Measurements from ENCODE around the gene KCNG4.

KCNG4 gene

GRCh38 chr16:84214451-84215066 is 25.3 kb downstream of the KCNG4 start:
- no peak for TF ChIP-seq CTCF (IDR thresholded peaks at IDR 0.05; ENCODE audit: low read length, missing control alignments)
- no peak for DNase-seq (ENCODE audit: low read depth)
- H3K4me3 ChIP-seq (replicated peaks; ENCODE audit: low read depth, low read length), result no peak overlapping the region

GRCh38 chr16:84212631-84213030 is 27.2 kb downstream of the KCNG4 start:
- no peak for DNase-seq (ENCODE audit: low read depth)
- no peak overlapping the region for H3K4me3 ChIP-seq (replicated peaks; ENCODE audit: low read depth, low read length)
- no peak for TF ChIP-seq CTCF (IDR thresholded peaks at IDR 0.05; ENCODE audit: low read length, missing control alignments)

GRCh38 chr16:84212154-84212553 is 27.7 kb downstream of the KCNG4 start:
- TF ChIP-seq CTCF (IDR thresholded peaks at IDR 0.05; ENCODE audit: low read length, missing control alignments), result no peak
- no peak overlapping the region for H3K4me3 ChIP-seq (replicated peaks; ENCODE audit: low read depth, low read length)

GRCh38 chr16:84209989-84210388 is 29.8 kb downstream of the KCNG4 start:
- no peak for DNase-seq (ENCODE audit: low read depth)
- no peak overlapping the region for H3K4me3 ChIP-seq (replicated peaks; ENCODE audit: low read depth, low read length)
- peak; percentile 7 for TF ChIP-seq CTCF (IDR thresholded peaks at IDR 0.05; ENCODE audit: low read length, missing control alignments)

More at GRCh38 chr16:84212154-84212553, 27.7 kb downstream of the KCNG4 start:
- DNase-seq (ENCODE audit: low read depth), result no peak

- TF ChIP-seq CTCF (IDR thresholded peaks at IDR 0.05; ENCODE audit: low read length, missing control alignments), result no peak
These were observed 31.9 kb downstream of the KCNG4 start for GRCh38 chr16:84207879-84208278.

GRCh38 chr16:84207251-84207650 is 32.6 kb downstream of the KCNG4 start:
- no peak for TF ChIP-seq CTCF (IDR thresholded peaks at IDR 0.05; ENCODE audit: low read length, missing control alignments)
- no peak overlapping the region for H3K4me3 ChIP-seq (replicated peaks; ENCODE audit: low read depth, low read length)
- DNase-seq (ENCODE audit: low read depth), result no peak

More at GRCh38 chr16:84207879-84208278, 31.9 kb downstream of the KCNG4 start:
- no peak overlapping the region for H3K4me3 ChIP-seq (replicated peaks; ENCODE audit: low read depth, low read length)
- DNase-seq (ENCODE audit: low read depth), result no peak
